HUES48 (cell line): Measurements from ENCODE around the gene TAF6.

Experiments used
- H3K27ac ChIP-seq: one replicate; pipeline ENCODE4 v1.7.0; 2013; ENCODE audit warnings: low read depth, low read length, inconsistent platforms
- H3K27me3 ChIP-seq: 2 replicates; pipeline ENCODE4 v1.6.1; 2013; ENCODE audit warnings: mild to moderate bottlenecking, low read length; ENCODE audit not compliant: control insufficient read depth, insufficient read depth
- H3K36me3 ChIP-seq: 2 replicates; pipeline ENCODE4 v1.6.1; 2013; ENCODE audit warnings: low read length; ENCODE audit not compliant: control insufficient read depth, insufficient read depth
- H3K4me1 ChIP-seq: 2 replicates; pipeline ENCODE4 v1.6.1; 2013; ENCODE audit warnings: mild to moderate bottlenecking, low read length; ENCODE audit not compliant: control insufficient read depth, insufficient read depth
- H3K4me3 ChIP-seq: 2 replicates; pipeline ENCODE4 v1.5.1; 2013; ENCODE audit warnings: mild to moderate bottlenecking, low read depth, low read length
- H3K9ac ChIP-seq: 2 replicates; pipeline ENCODE4 v1.6.1; 2013; ENCODE audit warnings: mild to moderate bottlenecking, low read depth, low read length, moderate library complexity
- H3K9me3 ChIP-seq: 2 replicates; pipeline ENCODE4 v1.6.1; 2013; ENCODE audit warnings: low read length; ENCODE audit not compliant: control insufficient read depth, insufficient read depth

TAF6 gene

DNA sequence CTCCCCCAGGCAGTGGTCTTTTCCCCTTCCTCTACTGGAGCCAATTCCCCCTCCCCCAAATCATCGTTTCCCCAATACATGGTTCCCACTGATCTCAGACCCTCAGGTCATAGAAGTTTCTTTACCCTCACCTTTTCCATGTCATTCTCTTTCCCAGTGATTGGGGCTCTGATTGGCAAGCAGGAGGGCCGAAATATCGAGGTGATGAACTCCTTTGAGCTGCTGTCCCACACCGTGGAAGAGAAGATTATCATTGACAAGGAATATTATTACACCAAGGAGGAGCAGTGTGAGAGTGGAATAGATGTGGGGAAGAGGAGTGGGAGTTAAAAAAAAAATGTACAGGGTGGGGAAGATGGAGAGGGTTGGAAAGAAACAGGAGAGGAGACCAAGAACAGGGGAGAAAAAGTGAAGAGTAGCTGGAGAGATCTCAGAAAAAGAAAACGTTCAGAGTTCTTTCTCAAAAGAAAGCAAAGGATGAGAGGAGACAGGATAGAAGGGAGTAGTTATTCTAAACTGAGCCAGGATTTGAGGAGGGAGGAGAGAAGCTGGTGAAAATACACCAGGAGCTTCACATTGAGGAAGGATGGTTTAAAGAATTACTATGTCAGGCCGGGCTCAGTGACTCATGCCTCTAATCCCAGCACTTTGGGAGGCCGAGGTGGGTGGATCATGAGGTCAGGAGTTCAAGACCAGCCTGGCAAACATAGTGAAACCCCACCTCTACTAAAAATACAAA lies 29.5 kb downstream of the TAF6 start:
- Histone ChIP-seq H3K9ac (peak overlapping the region; percentile 91), H3K4me1 (peaks cover 7% of the 10 kb centered on the region; the same call in 1 of the 2 replicates), H3K36me3 (peaks cover 45% of the 10 kb centered on the region), H3K4me3 (peak overlapping the region; percentile 95), H3K27me3 (no peaks in the 10 kb centered on the region), H3K9me3 (no peaks in the 10 kb centered on the region), H3K27ac (peak overlapping the region; percentile 91)

DNA sequence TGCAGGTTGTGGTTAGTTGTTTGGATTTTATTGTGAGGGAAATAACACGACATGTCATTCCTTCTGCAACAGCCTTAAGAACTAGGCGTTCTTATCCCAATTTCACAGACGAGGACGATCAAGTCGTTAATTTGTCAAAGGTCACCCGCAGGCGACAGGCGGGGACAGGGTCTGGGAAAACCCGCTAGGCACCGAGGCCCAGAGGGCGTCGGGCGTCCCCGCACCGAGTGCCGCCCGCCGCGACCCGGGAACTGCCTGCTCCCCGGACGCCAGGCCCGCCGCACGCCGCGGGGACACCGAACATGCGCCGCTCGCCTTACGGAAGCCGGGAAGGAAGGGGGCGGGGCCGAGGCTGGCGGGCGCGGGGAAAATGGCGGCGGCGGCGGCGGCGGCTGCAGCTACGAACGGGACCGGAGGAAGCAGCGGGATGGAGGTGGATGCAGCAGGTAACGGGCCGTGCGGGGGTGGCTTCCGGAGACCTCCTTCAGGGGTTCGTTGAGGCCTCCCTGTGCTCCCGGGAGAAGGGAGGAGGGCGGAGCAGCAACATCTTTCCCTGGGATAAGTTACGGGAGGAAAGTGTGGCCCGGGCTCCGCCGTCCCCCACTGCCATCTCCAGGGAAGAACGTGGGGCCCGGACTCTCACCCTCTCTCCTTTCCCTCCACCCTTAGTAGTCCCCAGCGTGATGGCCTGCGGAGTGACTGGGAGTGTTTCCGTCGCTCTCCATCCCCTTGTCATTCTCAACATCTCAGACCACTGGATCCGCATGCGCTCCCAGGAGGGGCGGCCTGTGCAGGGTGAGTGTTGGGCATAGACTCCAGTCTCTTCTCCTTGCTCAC lies 30.3 kb downstream of the TAF6 start, which contains the start of gene COPS6:
COPS6 (plus strand) TSS at position 349 of the 837 bp plus-strand sequence; CDS start at position 371, 22 bp downstream.
- peaks cover 37% of the 10 kb centered on the region for H3K36me3 ChIP-seq
- peak within 1 kb of the TSS; percentile 91 for H3K27ac ChIP-seq
- peaks cover 7% of the 10 kb centered on the region; the same call in 1 of the 2 replicates for H3K4me1 ChIP-seq
- peak within 1 kb of the TSS; percentile 95 for H3K4me3 ChIP-seq
- peak within 1 kb of the TSS; percentile 91 for H3K9ac ChIP-seq
- H3K9me3 ChIP-seq, result no peaks in the 10 kb centered on the region
- H3K27me3 ChIP-seq, result no peaks in the 10 kb centered on the region

DNA sequence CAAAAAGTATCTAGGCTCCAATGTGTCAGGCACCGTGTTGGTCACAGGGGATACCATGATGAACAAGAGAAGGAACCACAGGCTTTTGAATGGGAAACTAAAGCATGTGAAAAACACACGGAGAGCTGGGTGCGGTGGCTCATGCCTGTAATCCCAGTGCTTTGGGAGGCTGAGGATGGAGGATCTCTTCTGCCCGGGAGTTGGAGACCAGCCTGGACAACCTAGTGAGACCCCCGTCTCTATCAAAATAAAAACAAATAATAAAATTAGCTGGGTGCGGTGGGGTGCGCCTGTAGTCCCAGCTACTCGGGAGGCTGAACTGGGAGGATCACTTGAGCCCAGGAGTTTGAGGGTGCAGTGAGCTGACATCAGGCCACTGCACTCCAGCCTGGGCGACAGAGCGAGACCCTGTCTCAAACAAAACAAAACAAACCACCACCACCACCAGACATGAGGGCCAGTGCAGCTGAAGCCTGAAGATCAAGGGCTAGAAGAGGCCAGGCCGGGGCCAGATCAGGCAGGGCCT lies 31.0 kb downstream of the TAF6 start:
- Histone ChIP-seq H3K27me3 (no peaks in the 10 kb centered on the region), H3K4me1 (peaks cover 11% of the 10 kb centered on the region), H3K9me3 (no peaks in the 10 kb centered on the region), H3K27ac (peak overlapping the region; percentile 91), H3K4me3 (peak overlapping the region; percentile 95), H3K9ac (peak overlapping the region; percentile 61), H3K36me3 (peaks cover 30% of the 10 kb centered on the region)

DNA sequence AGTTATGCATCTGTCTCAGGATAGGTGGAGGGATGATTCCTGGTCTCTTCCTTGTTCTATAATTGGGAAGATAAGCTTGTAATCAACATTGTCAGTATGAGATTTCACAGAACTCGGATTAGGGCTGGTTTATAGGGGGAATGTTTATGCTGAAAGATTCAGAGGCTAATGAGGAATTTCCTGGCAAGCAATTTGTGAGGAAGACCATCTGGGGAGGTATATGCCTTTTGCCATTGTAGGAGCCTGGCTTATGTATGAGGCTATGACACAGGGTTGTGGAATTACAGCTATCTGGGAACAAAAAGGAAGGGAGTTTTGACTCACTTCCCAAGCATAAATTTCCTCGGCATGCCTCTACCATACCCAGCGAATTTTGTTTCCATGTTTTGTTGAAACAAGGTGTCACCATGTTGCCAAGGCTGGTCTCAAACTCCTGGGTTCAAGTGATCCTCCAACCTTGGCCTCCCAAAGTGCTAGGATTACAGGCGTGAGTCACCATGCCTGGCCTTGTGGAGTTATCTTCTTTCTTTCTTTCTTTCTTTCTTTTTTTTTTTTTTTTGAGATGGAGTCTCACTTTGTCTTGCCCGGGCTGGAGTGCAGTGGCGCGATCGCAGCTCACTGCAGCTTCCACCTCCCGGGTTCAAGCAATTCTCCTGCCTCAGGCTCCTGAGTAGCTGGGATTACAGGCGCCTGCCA lies 32.0 kb downstream of the TAF6 start:
- H3K27me3 ChIP-seq, result no peaks in the 10 kb centered on the region
- no peaks in the 10 kb centered on the region for H3K9me3 ChIP-seq
- peak overlapping the region; percentile 91 for H3K27ac ChIP-seq
- H3K4me1 ChIP-seq, result peaks cover 17% of the 10 kb centered on the region
- no peak overlapping the region for H3K9ac ChIP-seq
- H3K4me3 ChIP-seq, result no peak overlapping the region
- H3K36me3 ChIP-seq, result peaks cover 21% of the 10 kb centered on the region

DNA sequence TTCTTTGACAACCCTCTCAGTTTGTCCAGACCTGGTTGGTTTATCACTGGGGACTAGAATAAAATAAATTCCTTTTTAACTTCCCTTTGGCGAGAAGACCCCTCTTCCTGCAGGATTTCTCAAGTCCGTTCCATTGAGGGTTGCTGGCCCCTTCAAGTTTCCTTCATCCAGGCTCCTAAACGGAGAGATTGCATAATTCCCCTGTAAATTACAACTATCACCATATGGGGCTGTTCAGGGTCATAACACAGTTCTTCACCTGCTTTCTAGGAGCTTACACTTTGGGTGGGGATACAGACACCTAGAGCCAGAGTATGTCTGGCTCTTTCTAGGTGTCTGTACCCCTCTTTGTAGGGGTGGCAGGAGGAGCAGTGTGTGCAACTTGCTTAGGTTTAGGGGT lies 33.6 kb downstream of the TAF6 start:
- Histone ChIP-seq H3K9ac (no peak overlapping the region), H3K27ac (no peak overlapping the region), H3K27me3 (no peaks in the 10 kb centered on the region), H3K4me3 (no peak overlapping the region), H3K4me1 (peaks cover 17% of the 10 kb centered on the region), H3K9me3 (no peaks in the 10 kb centered on the region), H3K36me3 (peaks cover 4% of the 10 kb centered on the region)

DNA sequence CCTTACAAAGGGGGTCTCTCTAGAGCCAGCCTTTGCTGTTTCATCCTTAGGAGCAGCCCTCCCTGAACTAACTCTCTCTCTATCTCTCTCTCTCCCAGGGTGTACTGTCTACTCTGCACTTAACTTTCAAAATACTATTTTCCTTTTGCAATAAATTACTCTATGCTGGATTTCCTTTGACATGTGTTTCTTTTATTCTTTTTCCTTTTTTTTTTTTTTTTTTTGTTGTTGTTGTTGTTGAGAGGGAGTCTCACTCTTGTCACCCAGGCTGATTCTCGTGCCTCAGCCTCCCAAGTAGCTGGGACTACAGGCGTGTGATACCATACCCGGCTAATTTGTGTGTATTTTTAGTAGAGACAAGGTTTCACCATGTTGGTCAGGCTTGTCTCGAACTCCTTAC lies 36.2 kb downstream of the TAF6 start:
- Histone ChIP-seq H3K27me3 (no peaks in the 10 kb centered on the region), H3K4me1 (peaks cover 16% of the 10 kb centered on the region), H3K9ac (peak overlapping the region; percentile 60; the same call in 1 of the 2 replicates), H3K27ac (peak overlapping the region; percentile 88), H3K36me3 (peaks cover 21% of the 10 kb centered on the region), H3K4me3 (peak overlapping the region; percentile 88), H3K9me3 (no peaks in the 10 kb centered on the region)

DNA sequence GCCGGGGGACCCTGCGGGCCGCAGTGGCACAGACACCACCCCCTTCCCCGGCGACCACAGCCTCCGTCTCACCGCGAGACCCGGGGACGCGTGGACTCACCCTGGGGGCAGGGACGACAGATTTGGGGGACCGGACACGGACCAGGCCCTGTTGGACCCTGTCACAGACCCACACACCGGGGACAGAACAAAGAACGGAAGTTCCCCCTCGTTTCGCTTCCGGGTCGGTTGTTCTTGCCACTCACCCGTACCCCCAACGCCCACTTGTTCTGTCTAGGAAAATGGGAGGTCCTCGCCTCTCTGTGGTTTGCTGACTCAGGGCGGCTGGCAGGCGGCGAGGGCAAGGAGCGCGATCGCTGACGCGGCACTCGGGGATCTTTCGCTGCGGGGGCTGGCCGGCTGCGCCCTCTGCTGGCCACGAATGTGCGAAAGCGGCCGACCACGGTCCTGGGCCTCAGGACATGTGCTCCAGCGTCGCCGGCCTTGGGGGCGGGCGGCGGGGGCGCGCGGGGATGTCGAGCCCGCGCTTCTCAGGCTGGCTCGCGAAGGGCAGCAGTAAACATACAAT lies 37.5 kb downstream of the TAF6 start, which contains the start of gene ZNF3:
ZNF3 (minus strand) TSS at position 189 of the 568 bp plus-strand sequence. CDS start 4,366 bp downstream, outside the sequence.
- Histone ChIP-seq H3K4me1 (peaks cover 13% of the 10 kb centered on the region), H3K27me3 (no peaks in the 10 kb centered on the region), H3K4me3 (peak within 1 kb of the TSS; percentile 88), H3K9ac (peak within 1 kb of the TSS; percentile 93), H3K27ac (peak within 1 kb of the TSS; percentile 88), H3K9me3 (no peaks in the 10 kb centered on the region; the same call in 1 of the 2 replicates), H3K36me3 (peaks cover 34% of the 10 kb centered on the region)

DNA sequence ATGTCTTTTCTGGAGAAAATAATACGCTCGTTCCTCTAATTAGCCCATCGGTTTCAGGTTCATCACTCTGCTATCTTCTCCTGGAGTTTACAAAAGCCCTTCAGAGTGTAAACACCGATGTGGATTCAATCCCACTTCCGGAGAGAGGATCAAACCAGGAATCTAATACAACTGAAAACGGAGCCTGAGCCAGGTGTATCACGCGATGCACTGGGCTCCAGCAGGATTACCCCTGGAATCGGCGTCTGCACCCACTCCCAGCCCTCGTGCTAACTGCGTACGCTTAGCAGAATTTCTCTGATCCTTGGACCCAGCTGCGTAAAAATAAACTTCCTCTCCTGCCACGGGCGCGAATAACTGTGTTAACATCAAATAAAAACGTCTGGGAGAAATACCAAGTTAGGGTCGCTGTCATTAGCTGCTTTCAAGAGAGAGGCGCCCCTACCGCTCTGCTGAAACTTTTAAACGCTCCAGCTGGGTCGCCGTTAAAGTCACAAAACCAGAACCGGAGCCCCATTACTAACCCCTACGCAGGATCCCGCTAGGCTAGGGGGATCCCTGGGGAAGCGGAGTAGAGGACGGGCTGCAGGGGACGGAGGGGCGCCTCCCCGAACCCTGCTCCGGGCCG lies 38.1 kb downstream of the TAF6 start:
- H3K9ac ChIP-seq, result peak overlapping the region; percentile 93
- H3K4me3 ChIP-seq, result peak overlapping the region; percentile 88
- H3K27ac ChIP-seq, result peak overlapping the region; percentile 88

DNA sequence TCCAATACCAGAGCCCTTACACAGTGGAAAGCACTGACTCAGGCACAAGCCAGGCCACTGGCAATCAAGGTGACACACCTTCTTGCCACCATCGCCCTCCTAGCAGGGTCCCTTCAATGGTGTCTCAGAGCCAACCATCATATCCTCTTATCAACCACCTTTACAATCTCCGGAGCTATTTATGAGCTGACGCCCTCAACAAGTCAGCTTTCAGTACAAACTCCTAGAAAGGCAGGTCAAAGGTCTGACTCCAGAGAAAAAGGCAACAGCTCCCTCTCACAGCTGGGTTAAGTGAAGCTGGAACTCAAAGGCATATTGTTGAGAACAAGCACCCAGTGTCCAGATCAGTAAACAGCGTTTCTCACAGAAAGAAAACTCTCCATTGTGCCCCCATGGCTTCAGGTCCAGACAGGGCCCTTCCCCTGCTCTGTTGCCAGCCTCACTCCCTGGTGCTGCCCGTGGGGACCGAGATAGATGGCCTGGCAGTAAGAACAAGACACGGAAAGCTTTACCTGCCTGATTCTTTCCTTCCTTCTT lies 40.1 kb downstream of the TAF6 start:
- H3K4me3 ChIP-seq, result no peak overlapping the region
- H3K36me3 ChIP-seq, result peaks cover 60% of the 10 kb centered on the region
- peak overlapping the region; percentile 18 for H3K27ac ChIP-seq
- peaks cover 13% of the 10 kb centered on the region for H3K9me3 ChIP-seq
- no peak overlapping the region for H3K9ac ChIP-seq
- H3K27me3 ChIP-seq, result no peaks in the 10 kb centered on the region
- H3K4me1 ChIP-seq, result peaks cover 13% of the 10 kb centered on the region

More for the DNA sequence above, 38.1 kb downstream of the TAF6 start:
- Histone ChIP-seq H3K27me3 (no peaks in the 10 kb centered on the region), H3K4me1 (peaks cover 13% of the 10 kb centered on the region), H3K36me3 (peaks cover 40% of the 10 kb centered on the region), H3K9me3 (no peaks in the 10 kb centered on the region; the same call in 1 of the 2 replicates)
